ENCODE results near the gene TELO2.
"Not testable (repeated sequence)": the region's sequence is repeated elsewhere in the genome, so short reads cannot be mapped to it uniquely, and the experiment has no call there.

The TELO2 gene

DNA sequence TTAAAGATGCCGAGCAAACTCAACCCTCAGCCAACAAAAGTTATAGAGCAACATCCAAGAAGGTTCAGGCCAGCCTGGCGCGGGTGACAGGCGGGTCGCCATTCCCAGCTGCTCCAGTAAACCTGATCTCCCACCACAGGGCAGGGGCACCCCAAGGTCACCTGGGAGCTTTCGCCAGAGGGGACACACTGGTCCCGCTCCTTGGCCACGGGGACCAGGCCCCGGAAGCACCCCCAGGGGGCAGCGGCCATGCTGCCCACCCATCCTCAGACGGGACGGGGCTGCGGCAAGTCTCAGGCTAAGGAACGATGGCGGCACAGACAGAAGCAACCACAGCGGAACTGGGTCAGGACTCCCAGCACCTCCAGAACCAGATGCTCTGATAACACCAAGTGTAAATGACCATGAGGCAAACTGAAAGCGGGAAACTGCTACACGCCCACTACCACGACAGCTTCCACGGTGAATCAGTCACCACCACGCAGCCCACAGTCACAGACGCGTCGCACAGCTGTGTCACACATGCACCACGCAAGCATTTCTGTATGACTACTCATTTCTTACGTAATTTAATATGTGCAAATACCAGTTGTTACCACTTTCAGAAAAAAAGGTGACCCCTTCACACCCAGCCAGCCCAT is 34.7 kb upstream of the TELO2 start:
- no peak for DNase-seq

DNA sequence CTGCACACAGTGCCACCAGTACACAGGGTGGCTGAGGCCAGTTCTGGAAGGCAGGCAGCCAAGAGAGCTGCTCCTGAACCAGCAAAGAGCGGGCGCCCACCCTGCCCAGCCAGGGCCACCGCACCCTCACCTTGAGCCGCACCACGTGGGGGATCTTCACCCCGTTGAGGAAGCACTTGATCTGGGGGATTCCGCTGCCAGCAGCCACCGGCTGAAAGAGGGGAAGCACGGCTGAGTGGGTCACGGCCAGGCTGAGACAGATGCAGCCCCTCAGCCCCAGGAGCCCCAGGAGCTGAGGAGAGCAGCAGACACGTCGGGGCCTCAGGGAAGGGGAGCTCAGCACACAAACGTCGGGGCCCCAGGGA is 34.2 kb upstream of the TELO2 start:
- DNase-seq, result no peak

- no peak for DNase-seq
Measured at GRCh38 chr16:1459967-1460366, 33.2 kb upstream of the TELO2 start.

DNA sequence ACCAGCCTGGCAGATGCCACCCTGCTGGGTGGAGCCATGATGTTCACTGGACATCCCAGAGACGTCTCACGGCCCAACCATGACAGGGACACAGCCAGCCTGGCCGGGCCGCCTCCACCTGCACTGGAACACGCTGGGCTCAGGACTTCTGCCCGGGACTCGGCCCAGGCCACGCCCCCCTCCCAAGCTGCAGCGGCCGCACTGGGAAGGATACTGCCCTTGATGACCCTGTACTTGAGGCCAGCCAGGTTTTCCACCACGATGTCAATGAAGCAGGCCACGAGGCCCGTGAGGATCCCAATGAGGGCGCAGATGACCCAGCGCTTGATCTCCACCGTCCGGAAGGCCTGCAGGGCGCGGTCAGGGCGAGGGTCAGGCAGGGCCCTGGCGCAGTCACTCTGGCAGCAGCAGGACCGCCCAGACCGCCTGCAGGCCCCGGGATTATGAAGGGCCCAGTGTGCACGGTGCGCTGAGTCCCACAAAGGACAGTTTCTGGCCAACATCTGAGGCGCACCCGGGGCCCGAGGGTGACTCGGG is 32.5 kb upstream of the TELO2 start:
- no peak for DNase-seq

GRCh38 chr16:1461146-1461545 is 32.0 kb upstream of the TELO2 start:
- no peak for DNase-seq

- no peak for DNase-seq
Measured at GRCh38 chr16:1464196-1464893, 28.8 kb upstream of the TELO2 start.

- no peak for DNase-seq
Measured at GRCh38 chr16:1464894-1465566, 28.1 kb upstream of the TELO2 start.

DNA sequence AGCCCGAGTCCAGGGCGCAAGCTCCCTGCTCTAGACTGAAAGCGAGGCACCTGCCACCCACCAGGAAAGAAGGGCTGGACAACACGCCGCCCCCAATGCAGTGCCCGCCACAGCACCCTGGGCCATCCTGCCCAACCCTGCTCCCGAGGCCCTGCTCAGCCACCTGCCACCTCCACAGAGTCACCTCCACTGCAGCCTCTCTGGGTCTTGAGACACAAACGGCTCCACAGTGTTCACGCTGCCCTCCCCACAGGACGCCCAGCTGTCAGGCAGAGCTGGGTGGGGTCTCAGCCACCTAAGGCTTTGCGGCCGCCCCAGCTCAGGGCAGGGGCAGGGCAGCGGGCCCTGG is 27.6 kb upstream of the TELO2 start:
- DNase-seq, result no peak

DNA sequence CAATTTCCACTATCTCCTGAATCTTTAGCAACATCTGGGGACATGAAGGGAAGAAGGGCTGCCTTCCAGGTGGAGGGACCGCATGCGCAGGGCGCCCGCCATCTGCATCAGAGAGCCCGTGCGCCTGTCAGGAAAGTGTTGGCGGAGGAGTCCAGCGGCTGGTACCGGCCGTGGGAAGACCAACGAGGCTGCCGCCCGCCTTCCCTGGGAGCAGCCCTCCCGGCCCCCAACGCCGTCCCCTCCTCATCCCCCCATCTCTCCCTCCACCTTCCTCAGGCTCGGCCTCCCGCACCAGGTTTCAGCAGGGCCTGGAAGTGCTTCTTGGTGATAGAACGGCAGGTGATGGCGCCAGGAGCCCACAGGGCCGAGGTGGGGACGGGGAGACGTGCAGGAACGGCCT is 27.1 kb upstream of the TELO2 start:
- DNase-seq, result no peak

- DNase-seq, result no peak
Measured at GRCh38 chr16:1466968-1467521, 26.1 kb upstream of the TELO2 start.

DNA sequence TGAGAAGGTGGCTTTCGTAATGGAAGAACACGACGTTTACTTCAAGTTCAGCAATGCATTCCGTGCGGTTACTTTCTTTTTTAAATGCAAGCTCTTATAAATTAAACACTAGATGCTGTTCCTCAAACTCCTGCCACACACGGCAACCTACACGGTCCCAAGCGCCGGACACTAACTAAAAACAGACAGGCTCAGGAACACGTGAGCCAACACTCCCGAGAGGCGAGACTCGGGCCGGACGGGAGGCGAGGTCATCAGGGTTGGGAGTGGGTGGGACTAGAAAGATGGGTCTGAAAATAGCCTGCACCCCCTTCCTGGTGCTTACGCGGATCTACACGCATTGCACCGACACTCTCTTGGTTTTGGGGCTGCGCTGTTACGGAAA is 24.7 kb upstream of the TELO2 start:
- no peak for DNase-seq

- DNase-seq, result not testable (repeated sequence)
Measured at GRCh38 chr16:1469141-1469540, 24.0 kb upstream of the TELO2 start.

GRCh38 chr16:1469693-1470201 is 23.4 kb upstream of the TELO2 start:
- DNase-seq, result no peak

DNA sequence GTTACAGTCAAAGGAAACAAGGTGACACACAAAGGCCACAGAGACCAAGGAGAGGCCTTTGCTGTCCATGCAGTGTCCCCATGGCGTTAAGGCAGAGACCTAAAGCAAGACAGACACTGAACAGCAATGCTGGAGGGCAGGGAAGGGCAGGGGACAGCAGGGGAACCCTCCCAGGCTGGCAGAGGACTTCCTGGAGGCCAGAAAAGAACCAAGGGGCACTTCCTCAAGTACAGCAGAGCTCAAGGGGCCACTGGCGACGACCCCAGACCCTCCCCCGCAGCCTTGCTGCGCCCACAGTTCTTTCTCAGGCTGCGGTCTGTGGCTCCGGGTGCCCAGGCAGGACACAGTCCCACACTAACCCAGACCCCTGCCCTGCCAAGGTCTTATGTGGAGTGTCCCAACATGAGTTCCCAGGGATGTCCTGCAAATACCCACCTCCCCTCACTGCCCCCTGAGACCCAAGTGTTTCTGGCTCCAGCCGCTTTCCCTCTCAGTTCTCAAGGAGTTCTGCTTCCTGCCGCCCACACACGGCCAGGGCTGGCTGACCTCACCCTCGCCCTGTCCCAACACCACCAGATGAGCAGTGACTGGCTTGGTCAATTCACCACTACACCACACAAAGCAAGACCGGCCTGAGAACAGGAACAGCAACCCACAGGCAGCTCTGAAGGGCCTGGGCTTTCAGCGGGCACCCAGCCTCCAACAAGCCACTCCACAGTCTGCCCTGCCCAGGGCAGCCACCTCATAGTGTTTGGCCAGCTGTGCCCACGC is 22.5 kb upstream of the TELO2 start:
- no peak for DNase-seq

DNA sequence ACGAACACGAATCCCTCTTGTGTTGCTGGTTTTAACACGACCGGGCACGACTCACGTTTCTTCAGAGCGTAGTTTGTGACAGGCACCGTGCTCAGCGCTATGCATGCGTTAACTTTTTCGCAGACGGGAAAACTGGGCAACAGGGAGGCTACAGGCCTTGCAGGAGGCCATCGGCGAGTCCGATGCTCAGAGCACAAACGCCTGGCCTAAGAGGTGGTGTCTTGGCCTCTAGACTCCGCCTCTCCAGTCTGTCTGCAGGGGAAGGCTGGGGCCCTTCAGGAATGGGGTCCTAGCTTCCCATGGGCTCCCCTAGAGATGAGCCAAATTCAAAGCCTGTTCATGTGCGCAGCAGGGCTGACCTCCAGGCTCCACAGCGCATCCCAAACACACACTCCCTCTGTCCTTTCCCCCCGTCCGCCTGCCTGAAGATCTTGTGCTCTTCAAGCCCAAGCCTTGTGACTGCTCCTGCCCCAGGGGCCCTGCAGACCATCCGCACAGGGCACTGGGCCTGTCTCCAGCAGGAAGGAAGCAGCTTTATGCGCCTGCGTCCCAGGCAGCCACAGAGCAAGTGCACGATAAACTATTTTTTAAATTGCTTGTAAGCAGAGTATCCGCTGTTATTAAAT is 21.5 kb upstream of the TELO2 start:
- no peak for DNase-seq

- DNase-seq, result no peak
Measured at GRCh38 chr16:1472974-1473373, 20.2 kb upstream of the TELO2 start.

- no peak for DNase-seq
Measured at GRCh38 chr16:1474082-1474795, 18.9 kb upstream of the TELO2 start.

GRCh38 chr16:1474796-1475551 is 18.2 kb upstream of the TELO2 start, which contains the start of gene CLCN7:
CLCN7 (minus strand) TSS chr16:1475028; CDS start chr16:1474974, 54 bp downstream.
- DNase-seq, result peak; percentile 42

- no peak for DNase-seq
Measured at GRCh38 chr16:1475552-1476114, 17.5 kb upstream of the TELO2 start.

GRCh38 chr16:1477033-1477432 is 16.1 kb upstream of the TELO2 start:
- no peak for DNase-seq

Data from amniotic stem cell (primary cell).